Nephron progenitor cell (in vitro differentiated cells): ENCODE results near the gene MAPKAPK2.

ENCODE experiments used
- DNase-seq: peaks from one replicate; pipeline ENCODE4 v3.0.0; 2021
- H3K27ac Mint-ChIP-seq: 2 replicates; pipeline ENCODE4 v1.8.0; 2021; ENCODE audit warnings: mild to moderate bottlenecking, moderate library complexity, mixed read lengths
- H3K27me3 Mint-ChIP-seq: 2 replicates; pipeline ENCODE4 v1.8.0; 2021; ENCODE audit warnings: mild to moderate bottlenecking, low read depth, mixed read lengths; ENCODE audit not compliant: poor library complexity
- H3K36me3 Mint-ChIP-seq: 2 replicates; pipeline ENCODE4 v1.8.0; 2021; ENCODE audit warnings: low read depth, mixed read lengths
- H3K4me1 Mint-ChIP-seq: 2 replicates; pipeline ENCODE4 v1.8.0; 2021; ENCODE audit warnings: mixed read lengths
- H3K4me3 Mint-ChIP-seq: 2 replicates; pipeline ENCODE4 v1.8.0; 2021; ENCODE audit warnings: mild to moderate bottlenecking, moderate library complexity, mixed read lengths
- H3K9me3 Mint-ChIP-seq: 2 replicates; pipeline ENCODE4 v1.8.0; 2021; ENCODE audit warnings: mild to moderate bottlenecking, moderate library complexity, mixed read lengths
- TF ChIP-seq, protein P1 (sequence below): fragments of 200-600 bp; sonication (generic); IDR thresholded peaks from 2 replicates; pipeline ENCODE4 v1.5.0; 2021; ENCODE audit warnings: antibody characterized with exemption

The MAPKAPK2 gene

DNA sequence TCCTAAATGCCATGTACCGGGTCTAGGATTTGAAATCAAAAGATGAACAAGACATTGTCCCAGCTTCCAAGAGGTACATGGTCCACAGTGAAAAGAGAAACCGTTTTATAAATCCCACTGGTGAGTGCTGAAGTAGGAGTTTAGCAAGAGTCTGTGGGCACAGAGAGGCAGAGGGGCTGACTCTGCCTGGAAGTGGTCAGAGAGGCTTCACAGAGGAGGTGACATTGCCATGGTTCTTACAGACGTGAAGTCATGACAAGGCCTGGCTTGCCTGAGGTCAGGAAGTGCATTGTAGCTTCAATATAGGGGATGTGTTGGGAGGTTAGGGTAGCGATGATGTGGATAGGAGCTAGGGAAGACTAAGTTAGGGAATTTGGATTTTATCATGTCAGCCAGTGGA lies 28.4 kb downstream of the MAPKAPK2 start:
- DNase-seq = no peak
- Mint-ChIP-seq H3K9me3 (no peaks in the 10 kb centered on the region), H3K27ac (no peak overlapping the region)

DNA sequence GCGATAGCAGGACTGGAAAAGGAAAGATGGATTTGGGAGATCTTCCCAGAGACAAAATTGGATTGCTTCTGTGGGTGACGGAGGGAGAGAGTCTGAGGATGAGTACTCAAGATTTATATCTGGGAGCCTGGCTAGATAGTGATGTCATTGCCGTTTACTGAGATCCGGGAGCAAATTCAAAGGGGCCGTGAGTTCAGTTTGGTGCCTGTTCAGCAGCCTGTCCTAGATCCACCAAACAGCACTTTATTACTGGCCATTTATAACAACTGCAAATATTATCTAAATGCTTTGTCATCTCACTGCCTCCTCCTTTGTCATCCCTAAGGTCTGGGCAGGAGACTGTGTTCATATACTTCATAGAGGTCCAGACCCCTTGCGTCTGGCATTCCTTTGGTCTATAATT lies 29.2 kb downstream of the MAPKAPK2 start:
- peaks cover 70% of the 10 kb centered on the region for H3K4me1 Mint-ChIP-seq
- no peaks in the 10 kb centered on the region for H3K9me3 Mint-ChIP-seq
- H3K27me3 Mint-ChIP-seq = no peaks in the 10 kb centered on the region
- H3K27ac Mint-ChIP-seq = peak overlapping the region; percentile 12
- TF ChIP-seq, protein P1, sequence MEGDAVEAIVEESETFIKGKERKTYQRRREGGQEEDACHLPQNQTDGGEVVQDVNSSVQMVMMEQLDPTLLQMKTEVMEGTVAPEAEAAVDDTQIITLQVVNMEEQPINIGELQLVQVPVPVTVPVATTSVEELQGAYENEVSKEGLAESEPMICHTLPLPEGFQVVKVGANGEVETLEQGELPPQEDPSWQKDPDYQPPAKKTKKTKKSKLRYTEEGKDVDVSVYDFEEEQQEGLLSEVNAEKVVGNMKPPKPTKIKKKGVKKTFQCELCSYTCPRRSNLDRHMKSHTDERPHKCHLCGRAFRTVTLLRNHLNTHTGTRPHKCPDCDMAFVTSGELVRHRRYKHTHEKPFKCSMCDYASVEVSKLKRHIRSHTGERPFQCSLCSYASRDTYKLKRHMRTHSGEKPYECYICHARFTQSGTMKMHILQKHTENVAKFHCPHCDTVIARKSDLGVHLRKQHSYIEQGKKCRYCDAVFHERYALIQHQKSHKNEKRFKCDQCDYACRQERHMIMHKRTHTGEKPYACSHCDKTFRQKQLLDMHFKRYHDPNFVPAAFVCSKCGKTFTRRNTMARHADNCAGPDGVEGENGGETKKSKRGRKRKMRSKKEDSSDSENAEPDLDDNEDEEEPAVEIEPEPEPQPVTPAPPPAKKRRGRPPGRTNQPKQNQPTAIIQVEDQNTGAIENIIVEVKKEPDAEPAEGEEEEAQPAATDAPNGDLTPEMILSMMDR = no peak
- H3K36me3 Mint-ChIP-seq = peaks cover 5% of the 10 kb centered on the region
- no peak overlapping the region for H3K4me3 Mint-ChIP-seq
- DNase-seq = no peak

More for the DNA sequence above, 28.4 kb downstream of the MAPKAPK2 start:
- TF ChIP-seq, protein P1 = no peak
- Mint-ChIP-seq H3K36me3 (peaks cover 5% of the 10 kb centered on the region), H3K4me3 (no peak overlapping the region), H3K4me1 (peaks cover 75% of the 10 kb centered on the region), H3K27me3 (no peaks in the 10 kb centered on the region)

DNA sequence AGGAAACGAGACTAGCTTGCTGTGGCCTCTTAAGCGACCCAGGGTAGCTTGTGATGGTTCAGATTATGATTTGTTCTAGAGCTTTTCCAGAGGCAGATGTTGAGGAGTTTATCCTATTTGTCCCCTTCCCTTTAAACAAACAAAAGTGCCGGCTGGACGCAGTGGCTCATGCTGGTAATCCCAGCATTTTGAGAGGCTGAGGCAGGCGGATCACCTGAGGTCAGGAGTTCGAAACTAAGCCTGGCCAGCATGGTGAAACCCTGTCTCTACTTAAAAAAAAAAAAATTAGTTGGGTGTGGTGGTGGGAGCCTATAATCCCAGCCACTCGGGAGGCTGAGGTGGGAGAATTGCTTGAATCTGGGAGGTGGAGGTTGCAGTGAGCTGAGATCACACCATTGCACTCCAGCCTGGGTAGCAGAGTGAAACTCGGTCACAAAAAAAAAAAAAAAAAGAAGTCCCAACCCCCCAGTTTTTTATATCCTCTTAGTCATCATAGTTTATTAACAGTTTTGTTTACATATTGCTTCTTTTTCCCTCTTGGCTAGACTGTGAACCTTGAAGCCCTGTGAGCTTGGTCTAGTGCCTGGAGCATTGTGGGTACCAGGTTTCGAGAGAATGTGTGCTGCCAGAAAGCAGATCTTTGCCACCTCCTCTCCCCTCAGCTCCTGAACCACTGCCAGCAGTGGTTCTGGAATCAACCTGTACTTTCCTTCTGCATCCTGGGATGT lies 29.8 kb downstream of the MAPKAPK2 start:
- TF ChIP-seq, protein P1 = no peak
- H3K9me3 Mint-ChIP-seq = no peaks in the 10 kb centered on the region
- no peak overlapping the region for H3K4me3 Mint-ChIP-seq
- H3K27me3 Mint-ChIP-seq = no peaks in the 10 kb centered on the region
- H3K27ac Mint-ChIP-seq = peak overlapping the region; percentile 8
- DNase-seq = no peak
- H3K4me1 Mint-ChIP-seq = peaks cover 70% of the 10 kb centered on the region
- H3K36me3 Mint-ChIP-seq = peaks cover 5% of the 10 kb centered on the region

DNA sequence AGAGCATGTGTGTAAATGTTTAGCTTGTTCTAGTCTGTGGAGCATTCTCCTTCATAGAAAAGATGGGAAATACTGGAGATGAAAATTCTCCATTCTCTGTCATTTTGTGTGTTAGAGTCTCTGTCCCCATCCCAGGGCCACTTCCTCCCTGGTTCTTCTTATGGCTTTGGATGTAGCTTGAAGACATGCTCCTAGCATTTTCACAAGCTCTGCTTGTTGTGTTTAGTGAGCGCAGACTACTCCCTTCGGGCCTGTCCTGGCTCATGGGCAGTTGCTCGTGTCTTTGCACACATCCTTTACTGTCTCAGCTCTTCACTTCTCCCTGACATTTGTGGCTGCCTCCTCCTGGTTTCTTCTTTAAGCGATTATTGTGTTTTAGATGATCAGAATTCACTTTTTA lies 30.4 kb downstream of the MAPKAPK2 start:
- DNase-seq = no peak
- Mint-ChIP-seq H3K4me1 (peaks cover 69% of the 10 kb centered on the region), H3K27me3 (no peaks in the 10 kb centered on the region), H3K27ac (peak overlapping the region; percentile 8), H3K36me3 (peaks cover 5% of the 10 kb centered on the region), H3K9me3 (no peaks in the 10 kb centered on the region), H3K4me3 (no peak overlapping the region)
- TF ChIP-seq, protein P1 = no peak

DNA sequence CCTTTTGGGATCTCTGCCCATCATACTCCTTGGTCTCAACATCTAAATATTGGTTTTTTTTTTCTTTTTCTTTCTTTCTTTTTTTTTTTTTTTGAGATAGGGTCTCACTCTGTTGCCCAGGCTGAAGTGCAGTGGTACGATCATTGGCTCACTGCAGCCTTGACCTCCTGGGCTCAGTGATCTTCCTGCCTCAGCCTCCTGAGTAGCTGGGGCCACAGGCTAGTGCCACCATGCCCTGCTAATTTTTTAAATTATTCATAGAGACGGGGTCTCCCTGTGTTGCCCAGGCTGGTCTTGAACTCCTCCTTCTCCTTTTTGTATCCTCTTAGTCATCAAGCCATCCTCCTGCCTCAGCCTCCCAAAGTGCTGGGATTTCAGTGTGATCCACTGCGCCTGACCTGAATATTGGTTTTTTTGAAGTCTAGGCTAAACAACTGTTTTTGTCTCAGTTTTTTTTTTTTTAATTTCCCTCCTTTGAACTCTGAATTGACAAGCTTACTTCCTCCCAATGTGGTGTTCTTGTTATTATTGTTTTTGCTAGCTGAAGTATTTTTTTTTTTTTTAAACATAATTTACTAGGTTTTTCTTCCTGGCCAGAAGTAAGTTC lies 30.9 kb downstream of the MAPKAPK2 start:
- DNase-seq = no peak
- Mint-ChIP-seq H3K27me3 (no peaks in the 10 kb centered on the region), H3K9me3 (no peaks in the 10 kb centered on the region), H3K4me3 (no peak overlapping the region), H3K27ac (no peak overlapping the region), H3K4me1 (peaks cover 64% of the 10 kb centered on the region), H3K36me3 (peaks cover 5% of the 10 kb centered on the region)
- TF ChIP-seq, protein P1 = no peak
